ENCODE results near the gene TM4SF1.
"Not testable (repeated sequence)": the region's sequence is repeated elsewhere in the genome, so short reads cannot be mapped to it uniquely, and the experiment has no call there.

The TM4SF1 gene

DNA sequence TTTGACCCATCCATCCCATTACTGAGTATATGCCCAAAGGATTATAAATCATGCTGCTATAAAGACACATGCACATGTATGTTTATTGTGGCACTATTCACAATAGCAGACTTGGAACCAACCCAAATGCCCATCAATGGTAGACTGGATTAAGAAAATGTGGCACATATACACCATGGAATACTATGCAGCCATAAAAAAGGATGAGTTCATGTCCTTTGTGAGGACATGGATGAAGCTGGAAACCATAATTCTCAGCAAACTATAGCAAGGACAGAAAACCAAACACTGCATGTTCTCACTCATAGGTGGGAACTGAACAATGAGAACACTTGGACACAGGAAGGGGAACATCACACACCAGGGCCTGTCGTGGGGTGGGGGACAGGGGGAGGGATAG lies 40.0 kb downstream of the TM4SF1 start:
- not testable (repeated sequence) for DNase-seq

DNA sequence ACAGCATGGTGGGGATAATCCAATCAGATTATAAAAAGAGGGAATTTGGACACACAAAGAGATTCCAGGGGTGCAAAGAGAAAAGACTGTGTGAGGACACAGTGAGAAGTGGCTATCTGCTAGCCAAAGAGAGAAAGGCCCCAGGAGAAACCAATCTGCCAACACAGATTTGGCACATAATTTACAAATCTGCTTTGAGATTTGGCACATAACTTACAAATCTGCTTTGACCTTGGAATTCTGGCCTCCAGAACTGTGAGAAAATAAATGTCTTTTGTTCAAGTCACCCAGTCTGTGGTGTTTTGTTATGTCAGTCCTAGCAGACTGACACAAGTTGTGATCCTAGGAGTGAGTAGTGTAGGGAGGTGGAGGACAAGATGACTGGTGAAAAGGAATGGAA lies 40.5 kb downstream of the TM4SF1 start:
- DNase-seq: no peak

DNA sequence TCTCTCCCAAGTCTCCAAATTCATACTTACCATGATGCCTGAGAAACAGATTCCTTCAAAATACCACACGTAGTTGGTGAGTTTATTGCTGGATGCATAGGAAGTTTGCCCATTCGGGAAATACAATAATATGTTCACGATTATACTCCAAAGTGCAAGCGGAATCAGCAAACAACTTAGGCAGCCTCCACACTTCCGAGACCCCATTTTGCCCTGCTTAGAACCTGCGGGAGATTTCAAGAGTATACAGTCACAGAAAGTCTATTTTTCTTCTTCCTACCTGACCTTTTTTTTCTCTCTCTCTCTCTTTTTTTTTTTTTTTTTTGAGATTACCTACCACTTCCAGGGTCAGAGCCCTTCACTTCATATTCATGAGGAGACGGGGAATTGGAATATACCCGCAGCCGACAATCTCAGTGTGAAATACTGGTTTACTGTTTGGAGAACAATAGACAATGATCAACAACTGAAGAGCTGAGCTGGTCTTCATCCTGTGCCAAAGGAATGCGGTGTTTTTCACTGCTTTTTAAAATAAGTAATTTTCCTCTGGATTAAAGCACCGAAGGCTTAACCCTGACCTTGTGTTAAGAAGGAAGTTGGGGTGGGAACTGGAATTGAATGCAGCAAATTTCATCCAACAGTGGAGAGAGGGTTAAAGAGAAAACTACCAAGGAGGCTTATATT lies 44.1 kb downstream of the TM4SF1 start, which contains the start of gene TM4SF18:
TSS of gene TM4SF18 (minus strand) at position 461 of the 684 bp plus-strand sequence. CDS start at position 207, 254 bp downstream.
- DNase-seq: no peak

DNA sequence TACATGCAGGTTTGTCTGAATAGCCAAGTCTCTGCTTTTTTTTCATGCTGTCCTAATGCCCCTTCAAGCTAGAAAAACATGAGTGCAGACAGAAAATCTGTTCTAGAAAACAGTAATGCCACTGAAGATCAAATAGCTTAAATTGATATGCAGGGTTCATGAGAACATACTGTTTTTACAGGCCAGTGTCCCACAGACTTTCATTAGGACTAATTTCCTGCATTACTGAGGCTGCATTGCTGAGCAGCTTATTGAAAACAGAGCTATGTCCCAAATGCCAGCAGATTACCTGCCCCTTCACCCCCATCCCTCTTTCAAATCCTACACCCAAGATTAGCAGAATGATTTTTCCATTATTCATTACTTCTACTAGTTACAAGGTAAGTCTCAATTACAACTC lies 44.7 kb downstream of the TM4SF1 start:
- no peak for DNase-seq

DNA sequence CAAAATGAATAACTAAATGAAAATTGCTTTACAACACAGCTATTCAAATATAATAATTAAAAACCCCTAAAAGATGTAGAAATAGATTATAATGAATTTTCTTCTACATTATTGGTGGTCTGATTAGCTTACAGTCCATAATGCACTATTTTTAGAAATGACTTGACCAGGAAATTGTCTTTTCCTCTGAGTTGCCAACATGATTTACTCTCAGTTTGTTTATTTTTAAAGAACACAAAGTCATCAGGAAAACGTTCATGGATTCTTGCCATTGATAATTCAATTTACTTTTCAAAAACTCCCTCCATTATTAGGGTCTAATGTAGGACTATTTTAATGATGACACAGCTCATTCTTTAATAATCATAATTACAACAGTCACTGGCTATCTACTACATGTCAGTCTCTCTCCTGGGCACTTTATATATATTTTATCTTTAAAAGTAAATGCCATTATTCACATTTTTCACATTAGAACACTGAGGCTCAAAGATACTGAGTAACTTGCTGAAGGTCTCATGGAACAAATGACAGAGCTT lies 45.2 kb downstream of the TM4SF1 start:
- DNase-seq: no peak

DNA sequence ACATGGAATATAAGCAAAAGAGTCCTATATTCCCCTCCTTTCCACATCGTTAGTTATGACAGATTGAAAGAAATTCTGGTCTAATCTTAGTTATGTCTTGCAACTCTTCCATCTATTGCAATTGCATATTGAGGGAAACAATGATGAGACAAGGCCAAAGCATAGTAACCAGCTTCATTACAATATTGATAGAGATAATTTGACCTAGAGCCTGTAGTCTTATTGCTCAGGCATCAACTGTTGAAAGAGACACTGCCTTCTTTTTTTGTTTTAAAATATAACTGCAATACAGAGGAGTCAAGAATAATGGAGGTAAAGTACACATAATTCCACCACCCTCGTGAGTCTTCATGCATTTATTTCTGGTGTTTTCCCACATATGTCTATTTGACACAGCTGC lies 46.1 kb downstream of the TM4SF1 start:
- no peak for DNase-seq

DNA sequence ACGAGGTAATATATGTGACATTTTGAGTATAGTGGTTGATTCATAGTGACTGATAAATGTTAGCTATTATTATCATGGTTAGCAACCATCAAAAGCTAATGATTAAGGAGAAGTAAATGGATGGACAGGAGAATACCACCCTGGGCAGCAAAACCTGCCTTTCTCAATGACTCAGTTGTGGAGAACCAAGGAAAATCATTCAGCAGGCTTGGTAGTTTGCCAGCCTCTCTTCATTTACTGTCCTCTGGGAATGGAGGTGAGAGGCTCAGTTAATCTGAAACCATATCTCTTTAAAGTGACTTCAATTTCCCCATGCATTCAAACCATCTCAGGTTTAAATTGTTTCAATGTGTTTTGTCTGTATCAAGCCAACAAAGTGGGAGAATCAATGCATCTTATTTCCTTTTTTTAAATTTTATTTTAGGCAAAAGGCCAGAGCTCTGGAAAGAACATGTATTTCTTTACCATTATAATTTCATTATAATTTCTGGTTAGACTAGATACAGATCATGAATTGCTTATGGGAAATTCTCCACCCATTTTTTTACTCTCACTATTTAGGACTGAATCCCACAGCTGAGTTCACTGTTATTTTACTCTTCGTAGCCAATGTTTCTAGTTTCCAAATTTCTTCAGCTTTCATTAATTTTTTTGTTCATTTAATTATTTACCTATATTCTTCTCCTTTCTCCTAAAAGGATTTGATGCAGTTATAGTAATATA lies 46.7 kb downstream of the TM4SF1 start:
- DNase-seq: no peak

DNA sequence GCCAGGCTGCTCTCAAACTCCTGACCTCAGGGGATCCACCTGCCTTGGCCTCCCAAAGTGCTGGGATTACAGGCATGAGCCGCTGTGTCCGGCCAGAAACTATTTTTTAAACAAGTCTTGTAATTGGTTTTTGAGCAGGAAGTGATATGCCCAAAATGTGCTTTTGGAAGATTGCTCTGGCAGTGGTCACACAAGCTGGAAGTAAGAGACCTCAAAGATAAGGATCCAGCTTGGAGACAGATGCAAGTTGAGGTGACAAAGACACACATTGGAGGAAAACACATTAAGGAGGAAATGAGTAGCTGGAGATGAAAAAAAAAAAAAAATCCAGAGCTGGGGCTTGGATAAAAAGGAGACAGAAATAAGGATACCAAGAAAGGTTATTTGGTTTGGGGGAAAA lies 50.3 kb downstream of the TM4SF1 start:
- no peak for DNase-seq

DNA sequence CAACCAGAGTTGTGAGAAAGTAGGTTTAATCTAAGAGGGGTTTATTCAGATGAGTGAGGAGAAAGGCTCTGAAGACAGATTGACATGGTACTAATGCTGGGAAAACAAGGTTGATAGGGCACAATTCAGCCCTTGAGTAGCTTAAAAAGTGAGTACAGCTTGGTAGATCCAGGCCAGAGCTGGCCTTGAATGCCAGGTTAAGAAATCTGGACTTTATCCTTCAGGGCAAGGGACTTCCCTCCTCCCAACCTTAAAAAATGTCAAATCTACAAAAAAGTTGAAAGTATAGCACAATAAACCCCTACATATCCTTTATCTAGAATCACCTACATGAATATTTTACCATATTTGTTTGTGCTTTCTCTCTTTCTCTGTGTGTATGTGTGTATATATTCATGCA lies 51.9 kb downstream of the TM4SF1 start:
- no peak for DNase-seq

DNA sequence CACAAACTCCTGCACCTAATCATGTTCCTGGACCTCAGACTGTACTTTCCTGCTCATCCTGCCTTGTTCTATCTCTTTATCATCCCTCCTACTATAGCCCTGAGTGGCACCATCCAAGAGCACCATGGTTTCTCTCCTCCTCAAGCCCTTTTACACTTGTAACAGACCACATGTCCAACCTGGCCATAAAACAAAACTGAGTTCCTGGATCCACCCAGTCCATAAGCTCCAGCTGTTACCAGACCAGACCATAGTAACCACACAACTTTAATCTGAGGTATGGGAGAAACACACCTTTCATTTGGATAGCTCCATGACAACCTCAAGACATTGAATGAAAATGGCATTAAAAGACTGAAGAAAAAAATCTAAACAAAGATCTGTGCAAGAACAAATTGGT lies 53.1 kb downstream of the TM4SF1 start:
- DNase-seq: no peak

DNA sequence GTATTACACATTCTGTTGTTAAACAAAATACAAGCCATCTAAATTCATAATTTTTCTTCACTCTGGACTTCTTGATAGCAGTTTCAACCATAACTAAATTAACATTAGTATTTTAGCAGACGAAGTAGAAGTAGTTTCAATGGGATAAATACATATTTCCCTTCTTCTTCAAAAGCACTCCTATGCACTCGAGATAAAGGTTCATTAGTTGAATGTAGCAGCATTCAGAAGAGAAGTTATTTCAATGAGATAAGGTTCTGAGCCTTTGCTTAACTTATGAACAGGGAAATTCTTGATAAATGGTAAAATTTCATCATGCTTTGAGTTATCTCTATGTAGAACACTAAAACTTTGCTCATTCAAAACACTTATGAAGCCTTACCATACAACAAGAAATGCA lies 55.8 kb downstream of the TM4SF1 start:
- DNase-seq: no peak

DNA sequence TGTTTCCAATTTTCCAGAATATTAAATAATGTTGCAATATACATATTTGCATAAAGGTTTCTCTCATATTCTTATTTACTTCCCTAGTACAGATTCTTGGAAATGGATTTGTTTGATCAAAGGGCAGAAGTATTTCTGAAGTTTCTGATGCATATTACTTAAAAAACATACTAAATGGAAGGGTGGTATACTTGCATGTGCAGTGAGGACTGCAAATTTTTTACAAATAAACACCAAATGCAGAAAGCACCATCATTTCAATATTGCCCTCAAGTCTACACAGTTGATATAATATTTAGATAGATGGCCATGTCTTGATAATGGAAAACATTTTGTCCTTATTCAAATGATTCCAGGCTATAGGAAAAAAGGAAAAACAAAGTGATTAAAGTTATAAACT lies 56.3 kb downstream of the TM4SF1 start:
- DNase-seq: no peak

DNA sequence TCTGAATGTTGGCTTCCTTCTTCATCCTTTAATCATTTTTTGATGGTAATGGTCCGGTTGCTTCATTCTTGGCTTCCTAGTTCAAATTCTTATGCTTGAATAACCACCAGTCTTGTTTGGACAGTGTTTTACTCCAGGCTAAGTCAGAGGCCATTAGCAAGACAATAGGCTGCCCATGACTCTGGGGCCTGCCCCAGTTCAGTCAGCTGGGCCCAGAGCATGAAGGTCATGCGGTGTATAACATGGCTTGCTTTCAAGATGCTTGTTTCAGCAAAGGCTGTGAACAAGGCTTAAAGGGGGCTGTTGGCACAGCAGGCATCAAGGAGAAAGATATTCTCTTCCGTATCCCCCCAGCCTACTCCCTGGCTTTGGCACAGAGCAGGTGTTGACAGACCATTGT lies 57.7 kb downstream of the TM4SF1 start:
- no peak for DNase-seq
